ENCODE results near the gene TAF12.
"Not testable (repeated sequence)": the region's sequence is repeated elsewhere in the genome, so short reads cannot be mapped to it uniquely, and the experiment has no call there.

TAF12 gene

DNA sequence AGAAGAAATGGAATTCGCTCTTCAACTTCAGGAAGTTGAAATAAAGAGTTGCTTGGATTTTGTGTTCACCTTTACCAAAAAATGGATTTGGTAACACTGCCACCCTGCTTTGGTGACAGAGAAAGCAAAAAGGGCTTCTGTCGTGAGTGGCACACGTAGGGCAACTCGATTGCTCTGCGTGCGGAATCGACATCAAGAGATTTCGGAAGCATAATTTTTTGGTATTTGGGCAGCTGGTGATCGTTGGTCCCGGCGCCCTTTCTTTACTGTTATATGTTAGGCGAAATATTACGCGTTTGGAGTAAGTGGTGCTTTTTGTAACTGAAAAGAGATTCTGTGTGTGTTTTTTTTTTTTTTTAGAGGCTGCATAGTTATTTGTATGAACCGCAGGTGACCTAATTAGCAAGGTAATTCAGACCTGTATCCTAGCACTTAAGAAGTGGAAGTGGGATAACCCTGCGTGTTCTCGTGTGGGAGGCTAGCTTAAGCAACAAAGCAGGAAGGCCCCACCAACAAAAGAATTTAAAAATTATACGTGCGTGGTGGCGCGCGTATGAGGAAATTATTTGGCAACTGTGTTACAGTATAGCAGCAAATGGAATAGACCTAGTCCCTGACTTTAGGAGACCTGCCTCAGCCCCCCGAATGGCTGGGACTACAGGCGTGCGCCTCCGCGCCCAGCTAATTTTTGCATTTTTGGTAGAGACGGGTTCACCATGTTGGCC is 5.8 kb upstream of the TAF12 start, which contains the start of gene RNU11:
Gene RNU11, plus strand, starts transcription at position 127 of the 725 bp plus-strand sequence.
- H3K4me3 ChIP-seq: peak within 1 kb of the TSS; percentile 71
- peak; percentile 91 for DNase-seq (ENCODE audit: low spot score)
- H3K27ac ChIP-seq: peak within 1 kb of the TSS; percentile 88 to 92
- TF ChIP-seq, protein P1, sequence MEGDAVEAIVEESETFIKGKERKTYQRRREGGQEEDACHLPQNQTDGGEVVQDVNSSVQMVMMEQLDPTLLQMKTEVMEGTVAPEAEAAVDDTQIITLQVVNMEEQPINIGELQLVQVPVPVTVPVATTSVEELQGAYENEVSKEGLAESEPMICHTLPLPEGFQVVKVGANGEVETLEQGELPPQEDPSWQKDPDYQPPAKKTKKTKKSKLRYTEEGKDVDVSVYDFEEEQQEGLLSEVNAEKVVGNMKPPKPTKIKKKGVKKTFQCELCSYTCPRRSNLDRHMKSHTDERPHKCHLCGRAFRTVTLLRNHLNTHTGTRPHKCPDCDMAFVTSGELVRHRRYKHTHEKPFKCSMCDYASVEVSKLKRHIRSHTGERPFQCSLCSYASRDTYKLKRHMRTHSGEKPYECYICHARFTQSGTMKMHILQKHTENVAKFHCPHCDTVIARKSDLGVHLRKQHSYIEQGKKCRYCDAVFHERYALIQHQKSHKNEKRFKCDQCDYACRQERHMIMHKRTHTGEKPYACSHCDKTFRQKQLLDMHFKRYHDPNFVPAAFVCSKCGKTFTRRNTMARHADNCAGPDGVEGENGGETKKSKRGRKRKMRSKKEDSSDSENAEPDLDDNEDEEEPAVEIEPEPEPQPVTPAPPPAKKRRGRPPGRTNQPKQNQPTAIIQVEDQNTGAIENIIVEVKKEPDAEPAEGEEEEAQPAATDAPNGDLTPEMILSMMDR (IDR thresholded peaks at IDR 0.05): no peak

DNA sequence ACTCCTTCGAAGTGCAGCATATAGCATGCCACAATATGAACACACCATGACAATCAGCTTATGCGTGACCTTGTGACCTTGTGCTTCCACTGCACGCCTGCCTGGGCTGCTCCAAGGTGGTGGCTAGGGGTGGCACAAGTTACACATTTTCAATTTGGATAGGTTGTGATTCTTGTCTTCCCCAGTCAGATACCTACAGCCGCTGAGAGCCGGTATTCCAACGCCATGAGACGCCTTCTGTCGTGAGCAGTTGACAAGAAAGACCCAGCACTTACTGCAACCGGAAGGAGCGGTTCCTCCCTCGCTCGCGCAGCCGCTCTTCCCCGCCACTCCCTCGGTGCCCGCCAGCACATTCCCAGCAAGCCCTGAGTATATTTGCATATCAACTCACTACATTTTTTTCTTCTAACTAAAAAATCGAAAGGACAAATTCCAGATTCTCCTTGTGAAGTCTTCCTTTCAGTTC is 5.2 kb upstream of the TAF12 start:
- TF ChIP-seq, protein P1 (IDR thresholded peaks at IDR 0.05): no peak
- peak; percentile 96 for DNase-seq (ENCODE audit: low spot score)
- Histone ChIP-seq H3K27ac (peak overlapping the region; percentile 88 to 92), H3K4me3 (peak overlapping the region; percentile 71)

DNA sequence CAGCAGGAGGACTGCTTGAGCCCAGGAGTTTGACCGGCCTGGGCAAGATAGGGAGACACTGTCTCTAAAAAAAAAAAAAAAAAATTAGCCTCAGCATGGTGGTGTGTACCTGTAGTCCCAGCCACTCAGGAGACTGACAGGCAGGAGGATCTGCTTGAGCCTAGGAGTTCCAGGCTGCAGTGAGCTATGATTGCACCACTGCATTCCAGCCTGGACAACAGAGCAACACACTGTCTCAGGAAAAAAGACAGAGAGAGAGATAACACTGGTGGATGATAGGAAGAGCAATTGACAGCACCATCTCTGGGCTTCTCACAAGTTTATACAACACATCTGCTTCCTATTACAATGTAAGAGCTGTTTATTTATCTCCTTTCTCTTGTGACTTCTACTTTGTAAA is 3.2 kb upstream of the TAF12 start:
- H3K4me3 ChIP-seq: no peak overlapping the region
- DNase-seq (ENCODE audit: low spot score): no peak
- TF ChIP-seq, protein P1 (IDR thresholded peaks at IDR 0.05): no peak
- H3K27ac ChIP-seq: no peak overlapping the region

DNA sequence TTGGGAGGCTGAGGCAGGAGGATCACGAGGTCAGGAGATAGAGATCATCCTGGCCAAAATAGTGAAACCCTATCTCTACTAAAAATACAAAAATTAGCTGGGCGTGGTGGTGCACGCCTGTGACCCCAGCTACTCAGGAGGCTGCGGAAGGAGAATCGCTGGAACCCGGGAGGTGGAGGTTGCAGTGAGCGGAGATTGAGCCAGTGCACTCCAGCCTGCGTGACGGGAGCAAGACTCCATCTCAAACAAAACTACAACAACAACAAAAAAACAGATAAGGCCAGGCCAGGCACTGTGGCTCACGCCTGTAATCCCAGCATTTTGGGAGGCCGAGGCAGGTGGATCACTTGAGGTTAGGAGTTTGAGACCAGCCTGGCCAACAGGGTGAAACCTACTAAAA is 2.5 kb upstream of the TAF12 start:
- not testable (repeated sequence) for DNase-seq (ENCODE audit: low spot score); H3K27ac ChIP-seq; H3K4me3 ChIP-seq

DNA sequence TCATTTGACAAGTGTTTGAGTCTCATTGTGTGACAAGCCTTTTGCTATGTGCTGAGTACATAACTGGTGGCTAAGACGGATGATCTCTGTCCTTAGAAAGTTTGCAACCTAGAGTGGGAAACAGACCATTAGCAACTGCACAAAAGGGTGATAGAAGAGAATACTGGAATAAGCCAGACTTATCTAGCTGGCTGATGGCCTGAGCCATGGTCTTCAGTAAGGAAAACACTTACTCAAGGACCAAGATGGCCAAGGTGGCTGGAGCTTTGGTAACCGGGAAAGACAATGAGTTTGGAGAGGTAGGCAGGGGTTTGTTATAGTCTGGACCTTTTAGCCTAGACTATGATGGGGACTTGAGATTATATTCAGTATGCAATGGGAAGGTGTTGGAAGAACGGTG is 1.6 kb upstream of the TAF12 start:
- Histone ChIP-seq H3K27ac (peak overlapping the region; percentile 86 to 91), H3K4me3 (peak overlapping the region; percentile 79)
- TF ChIP-seq, protein P1 (IDR thresholded peaks at IDR 0.05): no peak
- no peak for DNase-seq (ENCODE audit: low spot score)

DNA sequence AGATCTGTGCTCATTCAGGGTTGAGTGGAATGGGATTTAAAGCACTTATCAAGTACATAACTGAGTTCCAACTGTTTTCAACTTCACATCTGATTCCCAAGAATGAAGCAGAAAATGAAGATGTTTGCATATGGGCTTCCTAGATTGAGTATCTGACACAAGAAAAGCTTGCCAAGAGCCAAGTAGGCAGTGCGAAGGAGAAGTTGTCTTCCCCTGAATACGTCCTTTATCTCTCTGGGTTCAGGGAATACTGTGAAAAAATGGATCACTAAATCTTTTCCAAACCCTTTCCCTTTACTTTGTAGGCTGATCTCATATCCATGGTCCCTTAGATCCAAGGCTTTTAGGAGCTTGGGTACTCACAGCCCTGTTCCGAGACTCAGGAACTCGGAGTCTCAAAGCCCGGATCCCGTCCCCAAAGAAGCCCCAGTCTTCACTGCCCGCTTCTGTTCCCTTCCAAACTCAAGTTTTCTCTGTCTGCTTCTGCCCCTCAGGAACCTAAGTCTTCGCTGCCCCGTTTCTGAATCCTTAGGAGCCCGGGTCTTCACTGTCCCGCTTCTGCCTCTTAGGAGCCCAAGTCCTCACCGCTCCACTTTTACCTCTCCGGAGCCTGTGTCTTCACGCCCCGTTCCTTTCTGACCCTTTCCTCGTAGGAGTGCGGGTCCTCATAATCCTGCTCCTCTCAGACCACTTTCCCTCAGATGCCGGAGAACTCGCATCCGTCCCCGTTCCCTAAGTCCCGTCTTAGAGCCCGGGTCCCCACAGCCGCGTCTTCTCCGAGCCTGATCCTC is 616 bp downstream of the TAF12 start:
- TF ChIP-seq, protein P1 (IDR thresholded peaks at IDR 0.05): no peak
- no peak for DNase-seq (ENCODE audit: low spot score)
- H3K27ac ChIP-seq: peak overlapping the region; percentile 86 to 91

DNA sequence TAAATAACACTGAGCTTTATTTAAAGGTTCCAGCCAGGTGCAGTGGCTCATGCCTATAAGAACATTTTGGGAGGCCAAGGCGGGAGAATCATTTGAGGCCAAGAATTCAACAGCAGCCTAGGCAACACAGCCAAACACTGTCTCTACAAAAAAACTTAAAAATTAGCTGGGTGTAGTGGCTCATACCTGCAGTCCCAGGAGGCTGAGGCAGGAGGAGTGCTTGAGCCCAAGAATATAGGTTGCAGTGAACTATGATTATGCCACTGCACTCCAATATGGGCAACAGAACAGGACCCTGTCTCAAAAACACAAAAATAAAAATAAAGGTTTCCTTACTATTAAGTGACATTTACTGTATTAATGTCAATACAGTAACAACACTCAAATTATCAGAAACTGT is 2.1 kb downstream of the TAF12 start:
- H3K4me3 ChIP-seq: no peak overlapping the region
- DNase-seq (ENCODE audit: low spot score): no peak
- H3K27ac ChIP-seq: no peak overlapping the region
- TF ChIP-seq, protein P1 (IDR thresholded peaks at IDR 0.05): no peak

More for the DNA sequence above, 616 bp downstream of the TAF12 start:
- peak overlapping the region; percentile 79 for H3K4me3 ChIP-seq

Measured in coronary artery (tissue), 2 donors.